Measurements from ENCODE around the gene RAD51B. TPM values are rescaled to one million over a fixed set of nuclear protein-coding genes. Genes with fewer than 3 reads are reported as not detected.

Gene RAD51B
- total RNA-seq, 2 donors from 2014 or later: 9.3 to 12.1 TPM

- TF ChIP-seq CTCF (IDR thresholded peaks at IDR 0.05): no peak
- DNase-seq (ENCODE audit: low spot score): no peak
- no peak for ATAC-seq (ENCODE audit: insufficient number of reproducible peaks, low FRiP score, low read depth)
Measured at GRCh38 chr14:68705741-68706283, 886.2 kb downstream of the RAD51B start.

GRCh38 chr14:68707482-68707881 lies 887.9 kb downstream of the RAD51B start:
- TF ChIP-seq CTCF (IDR thresholded peaks at IDR 0.05): no peak
- ATAC-seq (ENCODE audit: insufficient number of reproducible peaks, low FRiP score, low read depth) (no peak), DNase-seq (ENCODE audit: low spot score) (no peak)
- H3K9me3 ChIP-seq: no peaks in the 10 kb centered on the region
- H3K27me3 ChIP-seq (replicated peaks; ENCODE audit: insufficient read depth): no peaks in the 10 kb centered on the region
- no peak overlapping the region for H3K27ac ChIP-seq
- no peak overlapping the region for H3K4me3 ChIP-seq
- H3K36me3 ChIP-seq: no peaks in the 10 kb centered on the region
- no peaks in the 10 kb centered on the region for H3K4me1 ChIP-seq (ENCODE audit: control insufficient read depth in 1 of 2, low read depth in 2 of 2)

More at GRCh38 chr14:68705741-68706283, 886.2 kb downstream of the RAD51B start:
- Histone ChIP-seq H3K4me1 (ENCODE audit: control insufficient read depth in 1 of 2, low read depth in 2 of 2) (no peaks in the 10 kb centered on the region), H3K36me3 (no peaks in the 10 kb centered on the region), H3K27me3 (replicated peaks; ENCODE audit: insufficient read depth) (no peaks in the 10 kb centered on the region), H3K27ac (no peak overlapping the region), H3K4me3 (no peak overlapping the region), H3K9me3 (no peaks in the 10 kb centered on the region)

- ATAC-seq (ENCODE audit: insufficient number of reproducible peaks, low FRiP score, low read depth) (no peak), DNase-seq (ENCODE audit: low spot score) (no peak)
- H3K4me3 ChIP-seq: no peak overlapping the region
- no peaks in the 10 kb centered on the region for H3K4me1 ChIP-seq (ENCODE audit: control insufficient read depth in 1 of 2, low read depth in 2 of 2)
- H3K27me3 ChIP-seq (replicated peaks; ENCODE audit: insufficient read depth): no peaks in the 10 kb centered on the region
- H3K9me3 ChIP-seq: no peaks in the 10 kb centered on the region
- TF ChIP-seq CTCF (IDR thresholded peaks at IDR 0.05): no peak
- H3K27ac ChIP-seq: no peak overlapping the region
- no peaks in the 10 kb centered on the region for H3K36me3 ChIP-seq
Measured at GRCh38 chr14:68708343-68708742, 888.8 kb downstream of the RAD51B start.

GRCh38 chr14:68709007-68709406 lies 889.4 kb downstream of the RAD51B start:
- no peak overlapping the region for H3K4me3 ChIP-seq
- ATAC-seq (ENCODE audit: insufficient number of reproducible peaks, low FRiP score, low read depth): no peak
- H3K4me1 ChIP-seq (ENCODE audit: control insufficient read depth in 1 of 2, low read depth in 2 of 2): no peaks in the 10 kb centered on the region
- no peak overlapping the region for H3K27ac ChIP-seq
- no peaks in the 10 kb centered on the region for H3K27me3 ChIP-seq (replicated peaks; ENCODE audit: insufficient read depth)
- TF ChIP-seq CTCF (IDR thresholded peaks at IDR 0.05): no peak
- H3K9me3 ChIP-seq: no peaks in the 10 kb centered on the region
- no peak for DNase-seq (ENCODE audit: low spot score)
- H3K36me3 ChIP-seq: no peaks in the 10 kb centered on the region

- Histone ChIP-seq H3K4me3 (no peak overlapping the region), H3K27me3 (replicated peaks; ENCODE audit: insufficient read depth) (no peaks in the 10 kb centered on the region), H3K27ac (no peak overlapping the region), H3K9me3 (no peaks in the 10 kb centered on the region), H3K4me1 (ENCODE audit: control insufficient read depth in 1 of 2, low read depth in 2 of 2) (no peaks in the 10 kb centered on the region), H3K36me3 (no peaks in the 10 kb centered on the region)
- ATAC-seq (ENCODE audit: insufficient number of reproducible peaks, low FRiP score, low read depth) (no peak), DNase-seq (ENCODE audit: low spot score) (no peak)
- TF ChIP-seq CTCF (IDR thresholded peaks at IDR 0.05): no peak
Measured at GRCh38 chr14:68710776-68711175, 891.2 kb downstream of the RAD51B start.

All from thoracic aorta (tissue), 2 donors.